Breast epithelium (tissue), 3 donors: ENCODE measurements around the gene C1QTNF9. TPM values are rescaled to one million over a fixed set of nuclear protein-coding genes. Genes with fewer than 3 reads are reported as not detected.

ENCODE experiments used
- total RNA-seq, 3 donors: library from RNA; depleted of rRNA; stranded (reverse); fragments of >200 nt; gene quantifications; one replicate each; pipeline ENCODE4 v1.1.0, GENCODE V29; 2016

C1QTNF9 gene
- total RNA-seq, 3 donors from 2014 or later: 0.15 to 0.64 TPM; not detected in 1

Other genes with a start within 250 kb of the C1QTNF9 start
- 10 to 100 TPM in 2 of 3 donors, 1 to 10 TPM in 1; 6.6 to 84.7 (median 58.7) TPM for gene SPATA13, start 148.9 kb upstream of the C1QTNF9 start, total RNA-seq
- gene PARP4, start 203.2 kb downstream of the C1QTNF9 start, total RNA-seq: 10 to 100 TPM; 54.1 to 67.0 (median 62.5) TPM